GM10847 (cell line): ENCODE data around the gene METAP1.
A peak's percentile ranks its signal among the peaks of the same experiment; 100 is the strongest.

Experiments used
- POLR2A ChIP-seq: IDR thresholded peaks from 2 replicates; pipeline ENCODE4 v1.6.1; 2011; ENCODE audit not compliant: insufficient read length; ENCODE audit errors: extremely low read depth

METAP1 gene

GRCh38 chr4:98995183-98996055 is at the start of gene METAP1:
Gene METAP1 (plus strand): TSS chr4:98995721. CDS start chr4:98995754, 33 bp downstream.
- TF ChIP-seq POLR2A = peak; percentile 88

GRCh38 chr4:98946359-98946758 is 49.2 kb upstream of the METAP1 start:
- TF ChIP-seq POLR2A = no peak

- no peak for TF ChIP-seq POLR2A
These were observed 44.6 kb upstream of the METAP1 start for GRCh38 chr4:98950925-98951324.

- no peak for TF ChIP-seq POLR2A
These were observed 43.8 kb upstream of the METAP1 start for GRCh38 chr4:98951710-98952109.

- TF ChIP-seq POLR2A = no peak
These were observed 40.3 kb upstream of the METAP1 start for GRCh38 chr4:98955229-98955628.

- no peak for TF ChIP-seq POLR2A
These were observed 37.5 kb upstream of the METAP1 start for GRCh38 chr4:98958065-98958464.

- TF ChIP-seq POLR2A = no peak
These were observed 36.1 kb upstream of the METAP1 start for GRCh38 chr4:98959411-98959810.

GRCh38 chr4:98961770-98962169 is 33.8 kb upstream of the METAP1 start:
- TF ChIP-seq POLR2A = no peak

GRCh38 chr4:98963538-98964433 is 31.7 kb upstream of the METAP1 start:
- no peak for TF ChIP-seq POLR2A

- no peak for TF ChIP-seq POLR2A
These were observed 28.6 kb upstream of the METAP1 start for GRCh38 chr4:98966926-98967325.

- no peak for TF ChIP-seq POLR2A
These were observed 27.7 kb upstream of the METAP1 start for GRCh38 chr4:98967786-98968329.

GRCh38 chr4:98969878-98970785 is 25.4 kb upstream of the METAP1 start:
- no peak for TF ChIP-seq POLR2A

- no peak for TF ChIP-seq POLR2A
These were observed 18.8 kb upstream of the METAP1 start for GRCh38 chr4:98976716-98977115.

- no peak for TF ChIP-seq POLR2A
These were observed 18.0 kb upstream of the METAP1 start for GRCh38 chr4:98977557-98977956.

- TF ChIP-seq POLR2A = no peak
These were observed 7.8 kb upstream of the METAP1 start for GRCh38 chr4:98987720-98988119.
